SK-N-MC (cell line): ENCODE measurements around the gene SUSD2.

ENCODE experiments used
- EZH2 ChIP-seq: fragments of 200-600 bp; sonication (generic); IDR thresholded peaks from one replicate; pipeline ENCODE4 v1.6.1; 2017; ENCODE audit warnings: antibody characterized with exemption
- FOXP2 ChIP-seq: optimal IDR thresholded peaks from 2 replicates; pipeline ENCODE3; 2011; ENCODE audit warnings: mild to moderate bottlenecking, moderate library complexity; ENCODE audit not compliant: insufficient read depth; ENCODE audit errors: extremely low read length, control extremely low read depth
- POLR2AphosphoS5 ChIP-seq: IDR thresholded peaks from 2 replicates; pipeline ENCODE4 v1.6.1; 2012; ENCODE audit warnings: mild to moderate bottlenecking, low read depth, low read length, borderline replicate concordance

- TF ChIP-seq POLR2AphosphoS5 (no peak), EZH2 (no peak), FOXP2 (no peak)
Measured at GRCh38 chr22:24161909-24162308, 19.4 kb upstream of the SUSD2 start.
